ENCODE data around the gene OR2V2. TPM values are rescaled to one million over a fixed set of nuclear protein-coding genes. Genes with fewer than 3 reads are reported as not detected.

The OR2V2 gene
- total RNA-seq, 4 donors from 2014 or later, result 0.08 TPM; not detected in 3

- no peaks in the 10 kb centered on the region for H3K27me3 ChIP-seq
- H3K4me3 ChIP-seq, result peak overlapping the region in 1 of 2 donors; percentile 78
- ATAC-seq, result no peak
- WGBS, 2 donors (ENCODE audit: low coverage in 1 of 2), result 38 to 47% methylated on average over 3 of the region's 3 CpGs
- H3K27ac ChIP-seq, result peak overlapping the region in 3 of 4 donors; percentile 89 to 90 (median 90)
- TF ChIP-seq CTCF (IDR thresholded peaks at IDR 0.05) (no peak), POLR2AphosphoS5 (IDR thresholded peaks at IDR 0.05) (no peak), POLR2A (IDR thresholded peaks at IDR 0.05) (no peak), EP300 (IDR thresholded peaks at IDR 0.05) (no peak)
- no peaks in the 10 kb centered on the region for H3K36me3 ChIP-seq
- H3K9me3 ChIP-seq, result no peaks in the 10 kb centered on the region
- H3K4me1 ChIP-seq, result peaks cover 0 to 42% (median 14%) of the 10 kb centered on the region in 3 donors
Observed at GRCh38 chr5:181207960-181208253, 60.5 kb downstream of the OR2V2 start.

Other genes starting within 250 kb of the OR2V2 start
- 1 to 10 TPM in 1 of 4 donors, under 1 TPM in 1, not detected in 2; 0.81 to 1.1 TPM for gene BTNL8, start 248.4 kb upstream of the OR2V2 start, total RNA-seq
- not detected for gene BTNL3, start 158.7 kb upstream of the OR2V2 start, total RNA-seq
- gene BTNL9, start 107.3 kb upstream of the OR2V2 start, total RNA-seq, result 10 to 100 TPM in 3 of 4 donors, 1 to 10 TPM in 1; 7.5 to 18.6 (median 15.0) TPM
- under 1 TPM in 1 of 4 donors, not detected in 3; 0.12 TPM for gene OR2V1, start 16.4 kb upstream of the OR2V2 start, total RNA-seq
- gene TRIM7, start 57.6 kb downstream of the OR2V2 start, total RNA-seq, result 10 to 100 TPM in 1 of 4 donors, 1 to 10 TPM in 3; 3.0 to 11.0 (median 4.7) TPM
- gene TRIM41, start 75.7 kb downstream of the OR2V2 start, total RNA-seq, result 10 to 100 TPM in 3 of 4 donors, 1 to 10 TPM in 1; 9.7 to 17.6 (median 12.1) TPM
- gene RACK1, start 96.3 kb downstream of the OR2V2 start, total RNA-seq, result 1,000 to 10,000 TPM; 1,300 to 1,812 (median 1,580) TPM
- 10 to 100 TPM; 15.9 to 34.7 (median 22.2) TPM for gene TRIM52, start 113.6 kb downstream of the OR2V2 start, total RNA-seq
- gene OR4F3, start 219.7 kb downstream of the OR2V2 start, total RNA-seq, result under 1 TPM in 1 of 4 donors, not detected in 3; 0.62 TPM

Data from gastroesophageal sphincter (tissue), 4 donors.